AG04450 (cell line): ENCODE data around the gene TUT1. TPM values are rescaled to one million over a fixed set of nuclear protein-coding genes. Genes with fewer than 3 reads are reported as not detected.

ENCODE experiments used
- CTCF ChIA-PET: fragments of 300-600, 350-600 bp; formaldehyde crosslinking; extraction: SDS; loops from one replicate; lab custom pipeline; 2022; ENCODE audit warnings: antibody characterized with exemption, inconsistent platforms; lab: Charles Lee
- POLR2A ChIA-PET: fragments of 350-600 bp; formaldehyde crosslinking; extraction: SDS; loops from one replicate; lab custom pipeline; 2021; ENCODE audit warnings: antibody characterized with exemption, inconsistent platforms; lab: Yijun Ruan, JAX
- DNase-seq: peaks from one replicate; pipeline ENCODE4 v3.0.0-alpha.2; 2011; ENCODE audit warnings: low read depth, low spot score
- H3K27ac ChIP-seq: one replicate; pipeline ENCODE4 v1.5.1; 2012; ENCODE audit warnings: low read depth, low read length, control low read depth
- H3K27me3 ChIP-seq: one replicate; pipeline ENCODE4 v1.6.0; 2012; ENCODE audit warnings: low read length; ENCODE audit not compliant: control insufficient read depth, insufficient read depth
- H3K4me3 ChIP-seq: 2 replicates; pipeline ENCODE4 v1.5.1; 2011; ENCODE audit warnings: mild to moderate bottlenecking, low read depth, low read length, control low read depth
- H3K9me3 ChIP-seq: 2 replicates; pipeline ENCODE4 v1.5.1; 2012; ENCODE audit warnings: low read length; ENCODE audit not compliant: control insufficient read depth, insufficient read depth
- CTCF ChIP-seq: IDR thresholded peaks from 2 replicates; pipeline ENCODE4 v1.5.1; 2011; ENCODE audit warnings: low read depth, low read length, control low read depth, inconsistent platforms
- polyA minus RNA-seq: library from RNA; depleted of rRNA, polyadenylated mRNA; stranded (reverse); fragments of >200 nt; gene quantifications from 2 replicates; pipeline ENCODE4 v1.2.3, GENCODE V29; 2011; rRNA and poly(A)+ RNA removed
- polyA plus RNA-seq: library from polyadenylated mRNA; depleted of rRNA; stranded (reverse); fragments of >200 nt; gene quantifications from 2 replicates; pipeline ENCODE4 v1.2.3, GENCODE V29; 2011; rRNA removed

TUT1 gene
- polyA plus RNA-seq (7.8 and 9.0 TPM in 2 replicates), polyA minus RNA-seq (6.3 and 6.4 TPM in 2 replicates)

DNA sequence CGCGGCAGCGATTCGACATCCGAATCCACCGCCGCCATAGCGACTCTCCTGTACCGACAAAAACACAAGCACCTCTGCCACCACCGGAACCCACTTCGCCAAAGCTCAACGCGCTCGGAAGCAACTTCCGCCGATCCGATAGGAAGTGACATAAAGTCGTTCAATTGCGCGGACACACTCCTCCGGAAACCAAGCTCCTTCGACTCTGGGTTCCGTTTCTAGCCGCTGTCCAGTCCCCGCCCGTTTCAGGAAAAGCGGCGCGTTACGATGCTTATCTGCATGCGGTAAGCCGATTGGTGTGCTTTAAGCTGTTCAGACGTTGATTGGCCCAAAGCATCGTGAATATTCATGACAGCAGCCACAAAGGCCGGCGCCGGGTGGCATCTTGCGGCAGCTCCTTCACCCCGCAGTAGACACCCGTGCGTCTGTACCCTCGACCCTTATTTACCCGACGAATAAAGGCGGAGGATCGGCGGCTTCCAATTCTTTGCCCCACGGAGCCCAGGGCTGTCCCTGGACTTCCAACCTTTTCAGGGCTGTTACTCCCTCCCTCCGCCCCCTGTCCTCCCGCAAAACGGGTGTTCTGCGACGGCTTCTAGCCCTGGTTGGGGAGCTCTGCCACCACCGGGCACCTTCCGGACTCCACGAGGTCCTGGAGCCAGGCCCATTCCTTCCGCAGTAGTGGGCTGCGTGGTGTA is at the start of gene TUT1:
Gene TUT1, minus strand, starts transcription at position 76 of the 698 bp plus-strand sequence. Its CDS starts 38 bp downstream, at position 38.
- H3K4me3 ChIP-seq: peak within 1 kb of the TSS; percentile 68
- H3K9me3 ChIP-seq: no peaks in the 10 kb centered on the region; the same call in 1 of the 2 replicates
- no peaks in the 10 kb centered on the region for H3K27me3 ChIP-seq
- TF ChIP-seq CTCF: no peak
- CTCF ChIA-PET: interaction anchor here (0.7 to 3.9 kb wide), 10 partner anchors 9 to 210 kb away, joined by 3 to 14 read pairs (median 7); partner anchors contain the start of gene B3GAT3
- DNase-seq: peak; percentile 97
- POLR2A ChIA-PET: interaction anchor here (0.5 to 2.6 kb wide), 29 partner anchors 7 to 1217 kb away, joined by 3 to 67 read pairs (median 6); partner anchors contain the start of genes AHNAK, B3GAT3, C11orf98 and CSKMT
- peak within 1 kb of the TSS; percentile 87 for H3K27ac ChIP-seq

DNA sequence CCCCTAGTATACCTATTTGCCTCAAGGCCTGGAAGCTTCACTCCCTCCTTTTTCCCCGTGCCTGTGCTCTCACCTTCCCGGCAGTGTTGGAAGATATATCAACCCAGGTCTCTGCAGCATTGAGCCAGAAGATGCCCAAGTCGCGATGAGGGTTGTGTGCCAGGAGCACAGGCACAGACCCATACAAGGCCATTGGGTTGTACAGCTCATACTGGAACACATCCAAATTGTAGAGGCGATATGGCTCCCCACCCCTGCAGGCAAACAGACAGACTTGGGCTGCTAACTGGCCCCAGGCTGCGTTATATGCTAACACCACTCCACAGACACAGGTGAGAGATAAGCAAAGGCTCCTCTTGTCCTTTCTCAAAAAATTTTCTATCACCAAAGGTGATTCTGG is 41.2 kb upstream of the TUT1 start:
- H3K27ac ChIP-seq: no peak overlapping the region
- ChIA-PET POLR2A (interaction anchor here (1.3 kb wide), 1 partner anchor 33 kb away, joined by 4 read pairs; the partner anchor contains the start of genes C11orf98 and CSKMT), CTCF (no interaction called here)
- H3K9me3 ChIP-seq: no peaks in the 10 kb centered on the region
- H3K4me3 ChIP-seq: no peak overlapping the region
- no peak for DNase-seq
- no peak for TF ChIP-seq CTCF
- no peaks in the 10 kb centered on the region for H3K27me3 ChIP-seq

GRCh38 chr11:62627713-62628112 is 36.4 kb upstream of the TUT1 start:
- CTCF ChIA-PET: no interaction called here
- Histone ChIP-seq H3K4me3 (no peak overlapping the region), H3K27ac (no peak overlapping the region), H3K27me3 (no peaks in the 10 kb centered on the region), H3K9me3 (no peaks in the 10 kb centered on the region)
- TF ChIP-seq CTCF: no peak
- POLR2A ChIA-PET: no interaction called here
- no peak for DNase-seq

DNA sequence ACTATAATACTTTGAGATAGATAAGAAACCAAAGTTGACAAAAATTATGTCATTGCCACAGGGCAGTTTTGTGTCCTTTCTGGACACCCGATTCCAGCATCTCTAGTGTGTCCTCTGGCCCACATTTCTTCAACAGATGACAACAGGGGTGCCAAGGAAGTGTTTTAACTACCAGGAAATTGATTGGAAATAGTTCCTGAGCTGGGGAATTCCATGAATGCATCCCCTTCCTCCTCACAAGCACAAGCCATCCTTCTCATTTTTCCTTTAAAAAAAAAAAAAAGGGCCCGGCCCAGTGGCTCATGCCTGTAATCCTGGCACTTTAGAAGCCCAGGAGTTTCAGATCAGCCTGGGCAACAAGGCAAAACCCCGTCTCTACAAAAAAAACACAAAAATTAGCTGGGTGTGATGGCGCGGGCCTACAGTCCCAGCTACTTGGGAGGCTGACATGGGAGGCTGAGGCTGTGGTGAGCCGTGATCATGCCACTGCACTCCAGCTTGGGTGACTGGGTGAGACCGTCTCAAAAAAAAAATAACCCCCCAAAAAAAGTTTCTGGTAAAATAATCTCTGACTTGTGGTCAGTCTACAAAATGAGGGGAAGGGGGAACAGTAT is 31.3 kb upstream of the TUT1 start:
- no peak for DNase-seq
- Histone ChIP-seq H3K27me3 (no peaks in the 10 kb centered on the region), H3K4me3 (peak overlapping the region; percentile 41), H3K9me3 (no peaks in the 10 kb centered on the region), H3K27ac (peak overlapping the region; percentile 97)
- TF ChIP-seq CTCF: no peak
- ChIA-PET CTCF (interaction anchor here (0.6 to 1.8 kb wide), 3 partner anchors 11 to 228 kb away, joined by 3 to 8 read pairs (median 7); no protein-coding TSS in a partner anchor), POLR2A (interaction anchor here (0.8 to 2.9 kb wide), 12 partner anchors 9 to 228 kb away, joined by 3 to 23 read pairs (median 6); partner anchors contain the start of genes C11orf98, CSKMT, GANAB and MTA2)
